H9 (cell line): ENCODE measurements around the gene TAS1R1. TPM values are rescaled to one million over a fixed set of nuclear protein-coding genes. Genes with fewer than 3 reads are reported as not detected.

Experiments used
- DNase-seq: peaks from one replicate; pipeline ENCODE4 v3.0.0-alpha.2; 2017
- H2AFZ ChIP-seq: one replicate; pipeline ENCODE4 v1.6.1; 2013; ENCODE audit warnings: mild to moderate bottlenecking, low read length, control low read depth, moderate library complexity
- H2AK5ac ChIP-seq: 2 replicates; pipeline ENCODE4 v1.6.1; 2013; ENCODE audit warnings: low read length, control low read depth, mixed read lengths; ENCODE audit not compliant: insufficient read length
- H2BK120ac ChIP-seq: one replicate; pipeline ENCODE4 v1.6.1; 2013; ENCODE audit warnings: low read depth, mild to moderate bottlenecking, low read length, control low read depth, inconsistent platforms; ENCODE audit not compliant: poor library complexity, severe bottlenecking
- H2BK12ac ChIP-seq: 2 replicates; pipeline ENCODE4 v1.6.1; 2013; ENCODE audit warnings: low read length, control low read depth, mixed read lengths, low read depth; ENCODE audit not compliant: insufficient read length
- H2BK15ac ChIP-seq: 2 replicates; pipeline ENCODE4 v1.6.1; 2013; ENCODE audit warnings: low read depth, low read length, control low read depth
- H2BK20ac ChIP-seq: one replicate; pipeline ENCODE4 v1.6.1; 2013; ENCODE audit warnings: low read depth, mild to moderate bottlenecking, low read length, control low read depth, inconsistent platforms; ENCODE audit not compliant: poor library complexity, severe bottlenecking
- H2BK5ac ChIP-seq: 2 replicates; pipeline ENCODE4 v1.6.1; 2013; ENCODE audit warnings: low read length, control low read depth, mixed read lengths; ENCODE audit not compliant: insufficient read length
- H3K14ac ChIP-seq: 2 replicates; pipeline ENCODE4 v1.6.1; 2013; ENCODE audit warnings: low read length, control low read depth; ENCODE audit not compliant: insufficient read depth
- H3K18ac ChIP-seq: 2 replicates; pipeline ENCODE4 v1.6.1; 2013; ENCODE audit warnings: low read depth, mild to moderate bottlenecking, mixed read lengths, low read length, control low read depth; ENCODE audit not compliant: insufficient read length
- H3K23ac ChIP-seq: 2 replicates; pipeline ENCODE4 v1.6.1; 2013; ENCODE audit warnings: low read length, control low read depth, mixed read lengths, low read depth; ENCODE audit not compliant: insufficient read length
- H3K23me2 ChIP-seq: 2 replicates; pipeline ENCODE4 v1.6.1; 2013; ENCODE audit warnings: low read depth, mild to moderate bottlenecking, mixed read lengths, low read length, control low read depth; ENCODE audit not compliant: insufficient read length, poor library complexity, severe bottlenecking
- H3K27ac ChIP-seq: 2 replicates; pipeline ENCODE4 v1.5.1; 2013; ENCODE audit warnings: low read length, control low read depth, mixed read lengths, low read depth; ENCODE audit not compliant: insufficient read length
- H3K27me3 ChIP-seq: 2 replicates; pipeline ENCODE4 v1.6.1; 2013; ENCODE audit warnings: low read length, control low read depth, inconsistent platforms; ENCODE audit not compliant: insufficient read depth
- H3K4ac ChIP-seq: 2 replicates; pipeline ENCODE4 v1.6.1; 2013; ENCODE audit warnings: low read depth, mild to moderate bottlenecking, control low read depth, inconsistent platforms, low read length, moderate library complexity
- H3K4me1 ChIP-seq: 2 replicates; pipeline ENCODE4 v1.6.1; 2013; ENCODE audit warnings: low read length, control low read depth, inconsistent platforms; ENCODE audit not compliant: insufficient read depth
- H3K4me2 ChIP-seq: 2 replicates; pipeline ENCODE4 v1.6.1; 2013; ENCODE audit warnings: low read length, control low read depth, mixed read lengths; ENCODE audit not compliant: insufficient read length, insufficient read depth
- H3K56ac ChIP-seq: 2 replicates; pipeline ENCODE4 v1.6.1; 2013; ENCODE audit warnings: low read depth, mild to moderate bottlenecking, mixed read lengths, low read length, control low read depth; ENCODE audit not compliant: insufficient read length
- H3K79me1 ChIP-seq: 2 replicates; pipeline ENCODE4 v1.6.1; 2013; ENCODE audit warnings: low read depth, mild to moderate bottlenecking, moderate library complexity, low read length, control low read depth, inconsistent platforms; ENCODE audit not compliant: insufficient read depth, poor library complexity, severe bottlenecking
- H3K79me2 ChIP-seq: 2 replicates; pipeline ENCODE4 v1.6.1; 2013; ENCODE audit warnings: low read length, control low read depth, inconsistent platforms; ENCODE audit not compliant: insufficient read depth
- H3K9ac ChIP-seq: 2 replicates; pipeline ENCODE4 v1.6.1; 2013; ENCODE audit warnings: low read length, control low read depth, mixed read lengths; ENCODE audit not compliant: insufficient read length; ENCODE audit errors: extremely low read depth
- H3K9me3 ChIP-seq: one replicate; pipeline ENCODE4 v1.6.1; 2013; ENCODE audit warnings: low read depth, low read length, inconsistent platforms; ENCODE audit not compliant: control insufficient read depth
- H3T11ph ChIP-seq: one replicate; pipeline ENCODE4 v1.6.1; 2013; ENCODE audit warnings: mild to moderate bottlenecking, low read length, control low read depth, inconsistent platforms
- H4K20me1 ChIP-seq: one replicate; pipeline ENCODE4 v1.6.1; 2013; ENCODE audit not compliant: control insufficient read depth, insufficient read length, insufficient read depth
- H4K5ac ChIP-seq: 2 replicates; pipeline ENCODE4 v1.6.1; 2013; ENCODE audit warnings: low read depth, mild to moderate bottlenecking, mixed read lengths, low read length, control low read depth; ENCODE audit not compliant: insufficient read length
- H4K8ac ChIP-seq: replicated peaks from 2 replicates; pipeline ENCODE4 v1.6.1; 2013; ENCODE audit warnings: low read length, control low read depth, mixed read lengths, low read depth; ENCODE audit not compliant: insufficient read length
- H4K91ac ChIP-seq: 2 replicates; pipeline ENCODE4 v1.6.1; 2013; ENCODE audit warnings: low read depth, mild to moderate bottlenecking, moderate library complexity, mixed read lengths, low read length, control low read depth; ENCODE audit not compliant: insufficient read length
- H3K27ac Mint-ChIP-seq, 3 experiments: 2 replicates in 2 of 3; 3 replicates in 1 of 3; pipeline ENCODE4 v1.8.0; 2020 to 2021; ENCODE audit warnings: mixed read lengths in 3 of 3, mild to moderate bottlenecking in 1 of 3, moderate library complexity in 1 of 3
- H3K27me3 Mint-ChIP-seq: 2 replicates; pipeline ENCODE4 v1.8.0; 2021; ENCODE audit warnings: low read depth, mild to moderate bottlenecking, moderate library complexity, mixed read lengths
- H3K36me3 Mint-ChIP-seq, 3 experiments: 2 replicates in 2 of 3; 3 replicates in 1 of 3; pipeline ENCODE4 v1.8.0; 2020 to 2021; ENCODE audit warnings: low read depth in 3 of 3, mixed read lengths in 3 of 3; ENCODE audit not compliant: insufficient read depth in 1 of 3
- H3K4me1 Mint-ChIP-seq, 2 experiments: 2 replicates each; pipeline ENCODE4 v1.8.0; 2020; ENCODE audit warnings: mixed read lengths in 2 of 2
- H3K4me3 Mint-ChIP-seq, 2 experiments: 2 replicates in 1 of 2; 3 replicates in 1 of 2; pipeline ENCODE4 v1.8.0; 2020 to 2021; ENCODE audit warnings: mild to moderate bottlenecking in 2 of 2, mixed read lengths in 2 of 2, moderate library complexity in 1 of 2
- H3K9me3 Mint-ChIP-seq, 2 experiments: 2 replicates in 1 of 2; 3 replicates in 1 of 2; pipeline ENCODE4 v1.8.0; 2020; ENCODE audit warnings: mild to moderate bottlenecking in 2 of 2, mixed read lengths in 2 of 2, moderate library complexity in 1 of 2
- CTCF ChIP-seq: fragments of 200-600 bp; sonication (generic); conservative IDR thresholded peaks from 3 replicates; pipeline ENCODE4 v1.8.0; 2021; ENCODE audit warnings: antibody characterized with exemption, mild to moderate bottlenecking
- WGBS: extraction: QIAGEN DNeasy Blood & Tissue Kit; methylation state at CpG from one replicate; pipeline ENCODE4 v1.1.7; 2013; ENCODE audit warnings: missing lambda C conversion rate, low lambda C conversion rate, mixed read lengths; ENCODE audit not compliant: insufficient read length; ENCODE audit errors: extremely low coverage; 5-methylcytosine and 5-hydroxymethylcytosine counted together
- total RNA-seq: library from RNA; stranded (reverse); gene quantifications from 2 replicates; pipeline ENCODE4 v1.2.1, GENCODE V29; 2021

Gene TAS1R1
- total RNA-seq, 1 experiment from 2014 or later: not detected

- Histone ChIP-seq H3K27ac (no peak overlapping the region), H2BK120ac (no peak overlapping the region), H3K27me3 (no peaks in the 10 kb centered on the region), H3K23me2 (peaks cover 17% of the 10 kb centered on the region), H3K14ac (peak overlapping the region; percentile 86; the same call in 1 of the 2 replicates), H3K79me1 (peaks cover 6% of the 10 kb centered on the region), H3K79me2 (peaks cover 15% of the 10 kb centered on the region; the same call in 1 of the 2 replicates), H3K9me3 (no peaks in the 10 kb centered on the region), H2BK12ac (no peak overlapping the region), H3K9ac (no peak overlapping the region), H4K5ac (no peak overlapping the region), H3K23ac (no peak overlapping the region), H2AFZ (no peak overlapping the region), H2BK15ac (no peak overlapping the region), H2BK5ac (no peak overlapping the region), H4K8ac (no peak overlapping the region), H2AK5ac (no peak overlapping the region), H4K91ac (no peak overlapping the region), H4K20me1 (no peaks in the 10 kb centered on the region), H3K18ac (peak overlapping the region; percentile 63), H3T11ph (no peak overlapping the region), H3K4me1 (no peaks in the 10 kb centered on the region), H2BK20ac (no peak overlapping the region), H3K4me2 (peak overlapping the region; percentile 42), H3K4ac (no peak overlapping the region), H3K56ac (no peak overlapping the region)
- WGBS: no CpG with 5 or more reads among the region's 117 CpGs
- H3K27me3 Mint-ChIP-seq: peaks cover 14% of the 10 kb centered on the region
- H3K4me1 Mint-ChIP-seq: peaks cover 13 to 15% of the 10 kb centered on the region in 2 experiments
- no peak overlapping the region for H3K27ac Mint-ChIP-seq
- TF ChIP-seq CTCF: no peak
- H3K4me3 Mint-ChIP-seq: peak overlapping the region; percentile 75 to 85
- no peak for DNase-seq
- H3K9me3 Mint-ChIP-seq: no peaks in the 10 kb centered on the region
- H3K36me3 Mint-ChIP-seq: peaks cover 7 to 32% (median 23%) of the 10 kb centered on the region in 3 experiments; a peak in 6 of 7 replicates
These were observed 59.2 kb downstream of the TAS1R1 start for GRCh38 chr1:6614019-6614928.
